Stomach (tissue), 4 donors: Measurements from ENCODE around the gene MCC.

Experiments
- EP300 ChIP-seq: sonication (generic); formaldehyde crosslinking; IDR thresholded peaks from one replicate; pipeline ENCODE4 v1.6.1; 2017; ENCODE audit warnings: antibody characterized with exemption
- POLR2A ChIP-seq, 4 donors: fragments of 450-650 bp; IDR thresholded peaks; one replicate each; pipeline ENCODE4 v1.6.1; 2016; ENCODE audit warnings: antibody characterized with exemption in 4 of 4, control low read depth in 2 of 4, mild to moderate bottlenecking in 1 of 4, moderate library complexity in 1 of 4
- POLR2AphosphoS5 ChIP-seq, 3 donors: sonication (generic); formaldehyde crosslinking; IDR thresholded peaks; one replicate each; pipeline ENCODE4 v1.6.1; 2016; ENCODE audit warnings: antibody characterized with exemption in 3 of 3
- TF ChIP-seq, protein P1 (sequence below), 7 experiments: fragments of 450-650 bp in 4 of 7; fragments of 200-600 bp in 3 of 7; sonication (generic) in 3 of 7; IDR thresholded peaks; one replicate each; pipeline ENCODE4 v1.5.1; 2016 to 2019; ENCODE audit warnings: antibody characterized with exemption in 7 of 7, control low read depth in 2 of 7, mild to moderate bottlenecking in 1 of 7

DNA sequence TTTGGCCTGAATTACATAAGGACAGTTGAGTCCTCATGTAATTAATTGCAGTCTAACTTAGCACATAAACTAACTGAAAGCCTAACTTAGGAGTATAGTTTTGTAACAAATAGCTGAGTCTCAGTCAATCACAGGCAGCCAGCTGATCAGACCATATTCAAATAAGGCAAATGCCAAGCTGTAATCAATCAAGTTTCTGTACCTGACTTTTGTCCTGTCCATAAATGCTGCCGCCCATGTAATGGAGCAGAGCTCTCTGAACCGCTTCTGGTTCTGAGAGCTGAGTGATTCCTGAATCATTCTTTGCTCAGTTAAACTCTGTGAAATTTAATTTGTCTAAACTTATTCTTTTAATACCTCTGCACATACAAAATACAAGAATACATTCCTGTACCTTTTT lies 158.3 kb downstream of the MCC start:
- TF ChIP-seq, protein P1, sequence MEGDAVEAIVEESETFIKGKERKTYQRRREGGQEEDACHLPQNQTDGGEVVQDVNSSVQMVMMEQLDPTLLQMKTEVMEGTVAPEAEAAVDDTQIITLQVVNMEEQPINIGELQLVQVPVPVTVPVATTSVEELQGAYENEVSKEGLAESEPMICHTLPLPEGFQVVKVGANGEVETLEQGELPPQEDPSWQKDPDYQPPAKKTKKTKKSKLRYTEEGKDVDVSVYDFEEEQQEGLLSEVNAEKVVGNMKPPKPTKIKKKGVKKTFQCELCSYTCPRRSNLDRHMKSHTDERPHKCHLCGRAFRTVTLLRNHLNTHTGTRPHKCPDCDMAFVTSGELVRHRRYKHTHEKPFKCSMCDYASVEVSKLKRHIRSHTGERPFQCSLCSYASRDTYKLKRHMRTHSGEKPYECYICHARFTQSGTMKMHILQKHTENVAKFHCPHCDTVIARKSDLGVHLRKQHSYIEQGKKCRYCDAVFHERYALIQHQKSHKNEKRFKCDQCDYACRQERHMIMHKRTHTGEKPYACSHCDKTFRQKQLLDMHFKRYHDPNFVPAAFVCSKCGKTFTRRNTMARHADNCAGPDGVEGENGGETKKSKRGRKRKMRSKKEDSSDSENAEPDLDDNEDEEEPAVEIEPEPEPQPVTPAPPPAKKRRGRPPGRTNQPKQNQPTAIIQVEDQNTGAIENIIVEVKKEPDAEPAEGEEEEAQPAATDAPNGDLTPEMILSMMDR (IDR thresholded peaks at IDR 0.05): no peak
- TF ChIP-seq POLR2A (IDR thresholded peaks at IDR 0.05) (no peak), POLR2AphosphoS5 (IDR thresholded peaks at IDR 0.05) (no peak), EP300 (no peak)
